Measurements from ENCODE around the gene NRXN3. TPM values are rescaled to one million over a fixed set of nuclear protein-coding genes. Genes with fewer than 3 reads are reported as not detected.

Gene NRXN3
- total and polyA plus RNA-seq, 8 donors, result 0.29 to 41.1 (median 9.1) TPM

GRCh38 chr14:79781882-79782281, 1611.7 kb downstream of the NRXN3 start:
- no peaks in the 10 kb centered on the region for H3K9me3 ChIP-seq
- no peak overlapping the region for H3K27ac ChIP-seq
- 13 to 38% (median 26%) methylated on average over 2 of the region's 2 CpGs for WGBS, 5 donors
- no peaks in the 10 kb centered on the region for H3K27me3 ChIP-seq
- TF ChIP-seq POLR2A (IDR thresholded peaks at IDR 0.05), result no peak
- TF ChIP-seq POLR2AphosphoS5 (IDR thresholded peaks at IDR 0.05), result no peak
- no peak for TF ChIP-seq EP300 (IDR thresholded peaks at IDR 0.05)
- TF ChIP-seq, protein P1, sequence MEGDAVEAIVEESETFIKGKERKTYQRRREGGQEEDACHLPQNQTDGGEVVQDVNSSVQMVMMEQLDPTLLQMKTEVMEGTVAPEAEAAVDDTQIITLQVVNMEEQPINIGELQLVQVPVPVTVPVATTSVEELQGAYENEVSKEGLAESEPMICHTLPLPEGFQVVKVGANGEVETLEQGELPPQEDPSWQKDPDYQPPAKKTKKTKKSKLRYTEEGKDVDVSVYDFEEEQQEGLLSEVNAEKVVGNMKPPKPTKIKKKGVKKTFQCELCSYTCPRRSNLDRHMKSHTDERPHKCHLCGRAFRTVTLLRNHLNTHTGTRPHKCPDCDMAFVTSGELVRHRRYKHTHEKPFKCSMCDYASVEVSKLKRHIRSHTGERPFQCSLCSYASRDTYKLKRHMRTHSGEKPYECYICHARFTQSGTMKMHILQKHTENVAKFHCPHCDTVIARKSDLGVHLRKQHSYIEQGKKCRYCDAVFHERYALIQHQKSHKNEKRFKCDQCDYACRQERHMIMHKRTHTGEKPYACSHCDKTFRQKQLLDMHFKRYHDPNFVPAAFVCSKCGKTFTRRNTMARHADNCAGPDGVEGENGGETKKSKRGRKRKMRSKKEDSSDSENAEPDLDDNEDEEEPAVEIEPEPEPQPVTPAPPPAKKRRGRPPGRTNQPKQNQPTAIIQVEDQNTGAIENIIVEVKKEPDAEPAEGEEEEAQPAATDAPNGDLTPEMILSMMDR (IDR thresholded peaks at IDR 0.05), result no peak
- H3K36me3 ChIP-seq, result no peaks in the 10 kb centered on the region
- H3K4me3 ChIP-seq, result no peak overlapping the region
- intact Hi-C loops (cut with DNase I; ENCODE audit: low total_unique reads), result no loop called here
- H3K4me1 ChIP-seq, result peaks cover 0 to 19% (median 4%) of the 10 kb centered on the region in 4 donors
- DNase-seq, result no peak

DNA sequence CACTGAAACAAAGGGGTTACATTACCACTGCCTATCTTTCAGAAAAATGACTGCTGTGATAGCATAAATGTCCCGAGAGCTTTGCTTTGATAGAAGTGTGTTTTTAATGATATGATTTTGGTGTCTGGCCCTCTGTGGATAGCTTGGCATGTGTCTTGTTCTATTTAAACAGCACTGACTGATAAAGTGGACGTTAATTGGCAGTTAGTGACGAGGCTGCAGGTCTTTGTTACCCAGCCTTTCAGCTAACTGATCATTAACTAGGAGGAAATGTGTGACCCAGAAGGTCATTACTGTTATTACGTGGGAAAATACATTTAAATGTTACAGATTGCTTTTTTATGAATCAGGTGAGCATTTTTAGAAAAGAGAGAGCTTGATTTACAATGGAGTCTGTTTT, 1612.9 kb downstream of the NRXN3 start:
- Histone ChIP-seq H3K27me3 (no peaks in the 10 kb centered on the region), H3K4me1 (peaks cover 0 to 19% (median 4%) of the 10 kb centered on the region in 4 donors), H3K36me3 (no peaks in the 10 kb centered on the region), H3K4me3 (no peak overlapping the region), H3K9me3 (no peaks in the 10 kb centered on the region), H3K27ac (no peak overlapping the region)
- DNase-seq, result peak in 1 of 2 donors; percentile 36
- WGBS, 5 donors, result 22 to 45% (median 33%) methylated on average over 4 of the region's 4 CpGs
- TF ChIP-seq POLR2A (IDR thresholded peaks at IDR 0.05) (no peak), EP300 (IDR thresholded peaks at IDR 0.05) (no peak), POLR2AphosphoS5 (IDR thresholded peaks at IDR 0.05) (no peak)
- intact Hi-C loops (cut with DNase I; ENCODE audit: low total_unique reads), result no loop called here

DNA sequence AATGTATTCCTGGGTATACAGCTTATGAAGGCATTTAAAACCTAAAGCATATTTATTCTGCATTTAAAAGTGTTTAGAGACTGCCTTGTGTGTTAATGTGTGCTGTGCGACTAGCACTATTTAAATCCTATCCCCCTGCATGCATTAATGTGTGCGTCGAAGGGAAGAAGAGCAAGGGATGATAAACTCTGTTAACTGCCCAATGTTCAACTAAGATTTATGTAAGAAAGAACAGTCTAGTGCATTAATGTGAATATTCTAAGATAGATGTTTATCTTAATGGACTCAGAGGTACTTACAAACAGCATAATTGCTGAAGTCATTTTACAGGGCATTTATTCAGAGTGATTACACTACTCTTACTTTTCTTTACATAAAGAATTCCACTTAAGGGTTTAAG, 1616.3 kb downstream of the NRXN3 start:
- 68 to 88% (median 81%) methylated on average over 3 of the region's 3 CpGs for whole genome bisulfite sequencing, 5 donors
- no peak overlapping the region for H3K27ac ChIP-seq
- intact Hi-C loops (cut with DNase I; ENCODE audit: low total_unique reads), result no loop called here

GRCh38 chr14:79788346-79788745, 1618.2 kb downstream of the NRXN3 start:
- Histone ChIP-seq H3K9me3 (no peaks in the 10 kb centered on the region), H3K27me3 (no peaks in the 10 kb centered on the region), H3K36me3 (no peaks in the 10 kb centered on the region), H3K4me1 (peaks cover 0 to 6% (median under 1%) of the 10 kb centered on the region in 4 donors), H3K4me3 (no peak overlapping the region), H3K27ac (no peak overlapping the region)
- TF ChIP-seq POLR2A (IDR thresholded peaks at IDR 0.05) (no peak), POLR2AphosphoS5 (IDR thresholded peaks at IDR 0.05) (no peak)
- intact Hi-C loops (cut with DNase I; ENCODE audit: low total_unique reads), result no loop called here
- WGBS, 5 donors, result 87 to 95% (median 92%) methylated on average over 2 of the region's 2 CpGs
- DNase-seq, result no peak

More for the DNA sequence above, 1616.3 kb downstream of the NRXN3 start:
- Histone ChIP-seq H3K36me3 (no peaks in the 10 kb centered on the region), H3K27me3 (no peaks in the 10 kb centered on the region), H3K9me3 (no peaks in the 10 kb centered on the region), H3K4me3 (no peak overlapping the region), H3K4me1 (peaks cover 0 to 18% (median 2%) of the 10 kb centered on the region in 4 donors)
- DNase-seq, result no peak
- TF ChIP-seq EP300 (IDR thresholded peaks at IDR 0.05) (no peak), POLR2A (IDR thresholded peaks at IDR 0.05) (no peak), POLR2AphosphoS5 (IDR thresholded peaks at IDR 0.05) (no peak)
- TF ChIP-seq, protein P1 (IDR thresholded peaks at IDR 0.05), result no peak

DNA sequence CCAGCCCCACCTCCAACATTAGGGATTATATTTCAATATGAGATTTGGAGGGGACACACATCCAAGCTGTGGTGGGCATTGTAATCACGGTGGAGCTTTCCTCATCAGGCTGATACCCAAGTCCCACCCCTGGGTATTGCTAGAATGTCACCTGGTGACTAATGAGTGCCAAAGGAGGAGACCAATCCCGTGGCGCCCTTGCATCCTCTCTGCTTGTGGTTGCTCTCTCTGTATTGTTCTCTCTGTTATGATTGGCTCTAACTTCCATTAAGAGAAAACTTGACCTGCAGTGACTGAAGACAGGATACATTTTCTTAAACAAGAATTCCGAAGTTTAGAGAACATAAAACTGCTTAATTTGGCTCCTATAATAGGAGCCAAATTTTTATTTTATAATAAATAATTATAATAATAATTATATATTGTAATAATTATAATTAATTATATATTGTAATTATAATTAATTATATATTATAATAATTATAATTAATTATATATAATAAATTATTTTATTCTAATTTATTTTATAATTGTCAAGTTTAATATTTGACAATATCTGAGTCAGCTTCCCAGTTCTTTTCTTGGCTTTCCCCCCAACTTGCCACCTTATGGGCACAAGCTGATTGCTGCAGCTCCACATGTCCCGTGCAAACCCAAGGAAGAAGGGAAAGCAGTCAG, 1621.0 kb downstream of the NRXN3 start:
- DNase-seq, result no peak
- no peak for TF ChIP-seq EP300 (IDR thresholded peaks at IDR 0.05)
- TF ChIP-seq POLR2A (IDR thresholded peaks at IDR 0.05), result no peak
- TF ChIP-seq POLR2AphosphoS5 (IDR thresholded peaks at IDR 0.05), result no peak
- TF ChIP-seq, protein P1 (IDR thresholded peaks at IDR 0.05), result no peak
- Histone ChIP-seq H3K4me3 (no peak overlapping the region), H3K27ac (no peak overlapping the region), H3K36me3 (no peaks in the 10 kb centered on the region), H3K4me1 (no peaks in the 10 kb centered on the region), H3K9me3 (no peaks in the 10 kb centered on the region), H3K27me3 (no peaks in the 10 kb centered on the region)
- intact Hi-C loops (cut with DNase I; ENCODE audit: low total_unique reads), result no loop called here
- 83 to 89% (median 84%) methylated on average over 5 of the region's 5 CpGs for WGBS, 5 donors

Data from stomach (tissue), 9 donors.